Stomach (tissue), 9 donors: ENCODE data around the gene NKX6-2. TPM values are rescaled to one million over a fixed set of nuclear protein-coding genes. Genes with fewer than 3 reads are reported as not detected.
A peak's percentile ranks its signal among the peaks of the same experiment; 100 is the strongest.

Source experiments
- DNase-seq, 2 donors: peaks; one replicate each; pipeline versions ENCODE4 v3.0.0 to v3.0.0-alpha.2; 2013 to 2019
- H3K27ac ChIP-seq, 5 donors: fragments of 200-600 bp in 4 of 5; sonication (generic) in 4 of 5; one replicate each; pipeline ENCODE4 v1.5.1; 2013 to 2019; ENCODE audit warnings: mild to moderate bottlenecking in 1 of 5, moderate library complexity in 1 of 5
- H3K27me3 ChIP-seq, 3 donors: fragments of 200-600 bp; sonication (generic); one replicate each; pipeline ENCODE4 v1.5.1; 2017 to 2019; ENCODE audit warnings: mixed run types in 1 of 3
- H3K36me3 ChIP-seq, 4 donors: fragments of 200-600 bp; sonication (generic); 1 replicate in 3 of 4; 2 replicates in 1 of 4; pipeline ENCODE4 v1.5.1; 2016 to 2019
- H3K4me1 ChIP-seq, 4 donors: fragments of 200-600 bp; sonication (generic); one replicate each; pipeline ENCODE4 v1.5.1; 2016 to 2019
- H3K4me3 ChIP-seq, 4 donors: fragments of 200-600 bp; sonication (generic) in 3 of 4; one replicate each; pipeline ENCODE4 v1.5.1; 2016 to 2019; ENCODE audit warnings: mild to moderate bottlenecking in 1 of 4
- H3K9me3 ChIP-seq, 4 donors: fragments of 200-600 bp; sonication (generic); one replicate each; pipeline ENCODE4 v1.5.1; 2016 to 2019
- EP300 ChIP-seq: sonication (generic); formaldehyde crosslinking; IDR thresholded peaks from one replicate; pipeline ENCODE4 v1.6.1; 2017; ENCODE audit warnings: antibody characterized with exemption
- POLR2A ChIP-seq, 4 donors: fragments of 450-650 bp; IDR thresholded peaks; one replicate each; pipeline ENCODE4 v1.6.1; 2016; ENCODE audit warnings: antibody characterized with exemption in 4 of 4, control low read depth in 2 of 4, mild to moderate bottlenecking in 1 of 4, moderate library complexity in 1 of 4
- POLR2AphosphoS5 ChIP-seq, 3 donors: sonication (generic); formaldehyde crosslinking; IDR thresholded peaks; one replicate each; pipeline ENCODE4 v1.6.1; 2016; ENCODE audit warnings: antibody characterized with exemption in 3 of 3
- WGBS, 5 donors: extraction: QIAGEN DNeasy Blood & Tissue Kit in 3 of 5; methylation state at CpG; one replicate each; pipeline versions ENCODE4 v1.1.5 to v1.1.7; 2013 to 2018; 5-methylcytosine and 5-hydroxymethylcytosine counted together
- intact Hi-C: fragments of 100-400 bp; cut with DNase I; formaldehyde crosslinking; loops from one replicate; pipeline ENCODE4 v1.15.1; 2023; ENCODE audit warnings: low total_unique reads
- polyA plus RNA-seq, 3 donors: library from polyadenylated mRNA; stranded (reverse); fragments of 200-250 nt; gene quantifications; one replicate each; pipeline ENCODE4 v1.2.3, GENCODE V29; 2013
- total RNA-seq, 5 donors: library from RNA; depleted of rRNA; stranded (reverse); fragments of >200 nt; gene quantifications; one replicate each; pipeline versions ENCODE4 v1.1.0 to v1.2.3, GENCODE V29; 2014 to 2016
- TF ChIP-seq, protein P1 (sequence below), 7 experiments: fragments of 450-650 bp in 4 of 7; fragments of 200-600 bp in 3 of 7; sonication (generic) in 3 of 7; IDR thresholded peaks; one replicate each; pipeline ENCODE4 v1.5.1; 2016 to 2019; ENCODE audit warnings: antibody characterized with exemption in 7 of 7, control low read depth in 2 of 7, mild to moderate bottlenecking in 1 of 7
- donor health status: healthy with polysubstance abuse.
- donor health status: Bipolar disorder and iron deficiency.
- donor health status: healthy.

NKX6-2 gene
- total and polyA plus RNA-seq, 8 donors, result 0.65 to 75.8 (median 10.0) TPM; not detected in 2

DNA sequence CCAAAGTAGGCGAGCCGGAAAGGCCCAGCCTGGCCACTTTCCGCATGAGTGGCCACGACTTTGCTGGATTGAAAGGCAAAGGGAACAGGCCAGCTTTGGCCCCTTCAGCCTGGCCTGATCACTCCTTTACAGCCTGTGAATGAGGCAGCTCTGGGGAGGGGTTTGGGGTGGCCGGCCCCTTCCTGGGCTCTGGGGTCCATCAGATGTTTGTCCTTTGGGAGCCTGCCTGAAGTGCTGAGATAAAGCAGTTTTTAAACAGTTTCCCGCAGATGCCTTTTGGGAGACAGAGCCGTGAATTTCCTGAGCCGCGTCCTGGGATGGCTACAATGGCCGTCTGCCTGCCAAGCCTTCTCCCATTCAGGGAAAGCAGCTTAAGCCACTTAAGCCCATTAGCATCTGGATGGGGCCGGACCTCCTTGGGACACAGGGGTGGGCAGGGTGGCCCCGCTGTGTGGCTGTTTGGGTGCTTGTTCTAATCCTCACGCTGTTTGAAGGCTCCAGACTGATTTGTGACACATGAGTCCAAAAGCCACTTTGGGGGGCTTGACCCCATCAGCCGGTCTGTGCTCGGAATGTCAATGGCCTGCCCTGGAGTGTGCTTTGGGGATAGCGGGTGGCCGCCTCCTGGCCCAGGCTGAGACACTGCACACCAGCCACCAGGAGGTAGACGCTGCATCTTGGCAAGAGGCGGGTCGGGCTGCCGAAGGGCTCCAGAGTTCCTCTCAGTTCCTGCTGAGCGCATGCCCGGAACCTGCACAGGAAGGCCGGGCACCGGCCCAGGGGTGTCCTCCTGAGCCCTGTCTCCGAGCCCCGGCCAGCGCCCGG lies 38.9 kb downstream of the NKX6-2 start:
- intact Hi-C loops, result no loop called here
- DNase-seq, result peak in 1 of 2 donors; percentile 25
- Histone ChIP-seq H3K4me3 (no peak overlapping the region), H3K27ac (peak overlapping the region in 1 of 5 donors; percentile 4), H3K27me3 (no peaks in the 10 kb centered on the region), H3K9me3 (no peaks in the 10 kb centered on the region), H3K4me1 (no peaks in the 10 kb centered on the region), H3K36me3 (peaks cover 6 to 66% (median 35%) of the 10 kb centered on the region in 4 donors)
- WGBS, 5 donors, result 81 to 85% (median 83%) methylated on average over 21 to 29 of the region's 29 CpGs
- TF ChIP-seq POLR2AphosphoS5 (IDR thresholded peaks at IDR 0.05) (no peak), EP300 (no peak)

DNA sequence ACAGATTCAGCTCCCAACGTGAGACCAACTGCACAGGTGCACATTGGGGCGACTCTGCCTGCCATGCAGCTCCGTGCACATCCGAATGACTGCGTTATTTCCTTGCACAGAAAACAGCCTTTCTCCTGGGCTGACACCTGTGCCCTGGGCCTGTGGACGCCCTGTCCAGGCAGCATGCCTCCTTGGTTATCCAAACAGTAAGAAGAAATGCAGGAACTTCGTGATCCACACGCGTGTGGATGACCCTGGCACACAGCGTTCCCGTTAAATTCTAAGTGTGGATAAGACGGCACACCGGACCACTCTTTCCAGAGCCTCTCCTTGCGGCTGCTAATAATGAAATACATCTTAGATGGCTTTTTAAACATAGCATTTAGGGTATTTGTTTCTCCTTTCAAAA lies 39.6 kb downstream of the NKX6-2 start:
- DNase-seq, result no peak
- Histone ChIP-seq H3K9me3 (no peaks in the 10 kb centered on the region), H3K27ac (peak overlapping the region in 1 of 5 donors; percentile 4), H3K4me1 (no peaks in the 10 kb centered on the region), H3K36me3 (peaks cover 6 to 65% (median 40%) of the 10 kb centered on the region in 4 donors), H3K4me3 (no peak overlapping the region), H3K27me3 (no peaks in the 10 kb centered on the region)
- intact Hi-C loops, result no loop called here
- TF ChIP-seq EP300 (no peak), POLR2AphosphoS5 (IDR thresholded peaks at IDR 0.05) (no peak), POLR2A (IDR thresholded peaks at IDR 0.05) (no peak)
- TF ChIP-seq, protein P1, sequence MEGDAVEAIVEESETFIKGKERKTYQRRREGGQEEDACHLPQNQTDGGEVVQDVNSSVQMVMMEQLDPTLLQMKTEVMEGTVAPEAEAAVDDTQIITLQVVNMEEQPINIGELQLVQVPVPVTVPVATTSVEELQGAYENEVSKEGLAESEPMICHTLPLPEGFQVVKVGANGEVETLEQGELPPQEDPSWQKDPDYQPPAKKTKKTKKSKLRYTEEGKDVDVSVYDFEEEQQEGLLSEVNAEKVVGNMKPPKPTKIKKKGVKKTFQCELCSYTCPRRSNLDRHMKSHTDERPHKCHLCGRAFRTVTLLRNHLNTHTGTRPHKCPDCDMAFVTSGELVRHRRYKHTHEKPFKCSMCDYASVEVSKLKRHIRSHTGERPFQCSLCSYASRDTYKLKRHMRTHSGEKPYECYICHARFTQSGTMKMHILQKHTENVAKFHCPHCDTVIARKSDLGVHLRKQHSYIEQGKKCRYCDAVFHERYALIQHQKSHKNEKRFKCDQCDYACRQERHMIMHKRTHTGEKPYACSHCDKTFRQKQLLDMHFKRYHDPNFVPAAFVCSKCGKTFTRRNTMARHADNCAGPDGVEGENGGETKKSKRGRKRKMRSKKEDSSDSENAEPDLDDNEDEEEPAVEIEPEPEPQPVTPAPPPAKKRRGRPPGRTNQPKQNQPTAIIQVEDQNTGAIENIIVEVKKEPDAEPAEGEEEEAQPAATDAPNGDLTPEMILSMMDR (IDR thresholded peaks at IDR 0.05), result no peak
- WGBS, 5 donors, result 81 to 91% (median 86%) methylated on average over 14 of the region's 14 CpGs

DNA sequence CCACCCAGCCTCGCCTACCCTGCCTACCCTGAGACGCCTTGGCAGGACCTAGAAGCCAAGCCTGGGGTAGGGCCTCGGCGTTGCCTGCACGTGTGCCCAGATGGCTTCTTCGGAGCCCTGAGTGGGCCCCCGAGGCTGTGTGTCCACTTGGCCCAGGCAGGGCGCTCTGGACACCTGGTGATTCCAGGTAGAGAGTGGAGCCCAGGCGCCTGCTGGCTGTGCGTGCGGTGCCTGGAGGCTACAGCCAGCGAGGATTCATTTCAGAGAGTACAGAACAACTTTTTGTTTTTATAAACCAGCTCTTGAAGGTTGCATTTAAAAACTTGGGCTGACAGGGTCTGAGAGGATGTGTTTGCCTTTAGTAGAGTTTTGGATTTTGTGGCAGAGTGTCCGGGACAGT lies 40.0 kb downstream of the NKX6-2 start:
- H3K9me3 ChIP-seq, result no peaks in the 10 kb centered on the region
- no peak for DNase-seq
- intact Hi-C loops, result no loop called here
- H3K27ac ChIP-seq, result no peak overlapping the region
- WGBS, 5 donors, result 94 to 97% (median 95%) methylated on average over 12 to 13 of the region's 13 CpGs
- no peaks in the 10 kb centered on the region for H3K27me3 ChIP-seq
- peaks cover 6 to 65% (median 40%) of the 10 kb centered on the region in 4 donors for H3K36me3 ChIP-seq
- TF ChIP-seq, protein P1 (IDR thresholded peaks at IDR 0.05), result no peak
- no peak for TF ChIP-seq POLR2A (IDR thresholded peaks at IDR 0.05)
- TF ChIP-seq EP300, result no peak
- no peak for TF ChIP-seq POLR2AphosphoS5 (IDR thresholded peaks at IDR 0.05)
- H3K4me3 ChIP-seq, result no peak overlapping the region
- no peaks in the 10 kb centered on the region for H3K4me1 ChIP-seq

DNA sequence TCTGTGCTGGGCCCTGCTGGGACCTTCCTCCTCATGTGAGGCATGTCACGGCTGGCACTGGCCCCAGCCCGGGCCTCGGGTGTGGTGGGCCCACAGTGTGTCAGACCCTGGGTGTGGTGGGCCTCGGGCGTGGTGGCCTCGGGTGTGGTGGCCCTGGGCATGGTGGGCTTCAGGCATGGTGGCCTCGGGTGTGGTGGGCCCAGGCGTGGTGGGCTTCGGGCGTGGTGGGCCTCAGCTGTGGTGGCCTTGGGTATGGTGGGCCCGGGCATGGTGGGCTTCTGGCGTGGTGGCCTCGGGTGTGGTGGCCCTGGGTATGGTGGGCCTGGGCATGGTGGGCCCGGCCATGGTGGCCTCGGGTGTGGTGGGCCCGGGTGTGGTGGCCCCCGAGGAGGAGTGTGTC lies 40.4 kb downstream of the NKX6-2 start:
- Histone ChIP-seq H3K4me1 (no peaks in the 10 kb centered on the region), H3K36me3 (peaks cover 6 to 65% (median 36%) of the 10 kb centered on the region in 4 donors), H3K4me3 (no peak overlapping the region), H3K27me3 (no peaks in the 10 kb centered on the region), H3K27ac (no peak overlapping the region), H3K9me3 (no peaks in the 10 kb centered on the region)
- TF ChIP-seq EP300 (no peak), POLR2AphosphoS5 (IDR thresholded peaks at IDR 0.05) (no peak), POLR2A (IDR thresholded peaks at IDR 0.05) (no peak)
- TF ChIP-seq, protein P1 (IDR thresholded peaks at IDR 0.05), result no peak
- no peak for DNase-seq
- intact Hi-C loops, result no loop called here
- 81 to 95% (median 89%) methylated on average over 5 to 17 of the region's 17 CpGs for WGBS, 5 donors

DNA sequence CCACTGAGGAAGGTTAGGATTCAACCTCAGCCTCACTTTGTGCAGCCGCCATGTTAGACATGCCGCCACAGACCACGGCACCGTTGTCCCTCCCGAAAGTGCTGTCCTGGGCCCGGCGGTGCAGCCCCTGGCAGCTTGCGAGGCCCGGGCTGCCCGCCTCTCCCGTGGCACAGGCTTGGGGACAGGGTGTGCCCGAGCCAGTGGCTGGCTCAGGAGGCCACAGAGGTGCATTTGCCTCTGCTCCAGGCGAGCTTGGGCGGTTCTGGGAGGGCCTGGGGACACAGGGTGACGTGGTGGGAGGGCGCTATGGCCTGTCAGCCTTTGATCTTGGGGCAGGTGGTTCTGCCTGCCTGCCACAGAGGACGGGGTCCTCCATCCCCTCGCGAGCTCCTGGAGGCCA lies 41.1 kb downstream of the NKX6-2 start:
- intact Hi-C loops, result no loop called here

More for the DNA sequence above, 41.1 kb downstream of the NKX6-2 start:
- Histone ChIP-seq H3K27ac (no peak overlapping the region), H3K36me3 (peaks cover 1 to 58% (median 30%) of the 10 kb centered on the region in 4 donors), H3K9me3 (no peaks in the 10 kb centered on the region), H3K4me1 (no peaks in the 10 kb centered on the region), H3K4me3 (no peak overlapping the region), H3K27me3 (no peaks in the 10 kb centered on the region)
- DNase-seq, result no peak
- WGBS, 5 donors, result 92 to 98% (median 94%) methylated on average over 9 to 19 of the region's 19 CpGs
- no peak for TF ChIP-seq POLR2A (IDR thresholded peaks at IDR 0.05)
- no peak for TF ChIP-seq POLR2AphosphoS5 (IDR thresholded peaks at IDR 0.05)
- TF ChIP-seq, protein P1 (IDR thresholded peaks at IDR 0.05), result no peak
- no peak for TF ChIP-seq EP300
